Fibroblast of the aortic adventitia (primary cell): Measurements from ENCODE around the gene RAB34. TPM values are rescaled to one million over a fixed set of nuclear protein-coding genes. Genes with fewer than 3 reads are reported as not detected.

Source experiments
- DNase-seq: peaks from one replicate; pipeline ENCODE4 v3.0.0-alpha.2; 2010; ENCODE audit warnings: low read depth
- H3K4me3 ChIP-seq: 2 replicates; pipeline ENCODE4 v1.5.1; 2011; ENCODE audit warnings: low read depth, mild to moderate bottlenecking, control low read depth, low read length, moderate library complexity
- total RNA-seq: library from RNA; depleted of rRNA; stranded (reverse); fragments of >200 nt; gene quantifications from 2 replicates; pipeline ENCODE4 v1.2.3, GENCODE V29; 2012; ENCODE audit warnings: low replicate concordance
- TF ChIP-seq, protein P1 (sequence below): IDR thresholded peaks from 2 replicates; pipeline ENCODE4 v1.5.1; 2011; ENCODE audit warnings: mild to moderate bottlenecking, low read length, control low read depth, inconsistent platforms; ENCODE audit not compliant: insufficient read depth

RAB34 gene
- total RNA-seq, 1 donor: 154 TPM

- no peak overlapping the region for H3K4me3 ChIP-seq
- TF ChIP-seq, protein P1, sequence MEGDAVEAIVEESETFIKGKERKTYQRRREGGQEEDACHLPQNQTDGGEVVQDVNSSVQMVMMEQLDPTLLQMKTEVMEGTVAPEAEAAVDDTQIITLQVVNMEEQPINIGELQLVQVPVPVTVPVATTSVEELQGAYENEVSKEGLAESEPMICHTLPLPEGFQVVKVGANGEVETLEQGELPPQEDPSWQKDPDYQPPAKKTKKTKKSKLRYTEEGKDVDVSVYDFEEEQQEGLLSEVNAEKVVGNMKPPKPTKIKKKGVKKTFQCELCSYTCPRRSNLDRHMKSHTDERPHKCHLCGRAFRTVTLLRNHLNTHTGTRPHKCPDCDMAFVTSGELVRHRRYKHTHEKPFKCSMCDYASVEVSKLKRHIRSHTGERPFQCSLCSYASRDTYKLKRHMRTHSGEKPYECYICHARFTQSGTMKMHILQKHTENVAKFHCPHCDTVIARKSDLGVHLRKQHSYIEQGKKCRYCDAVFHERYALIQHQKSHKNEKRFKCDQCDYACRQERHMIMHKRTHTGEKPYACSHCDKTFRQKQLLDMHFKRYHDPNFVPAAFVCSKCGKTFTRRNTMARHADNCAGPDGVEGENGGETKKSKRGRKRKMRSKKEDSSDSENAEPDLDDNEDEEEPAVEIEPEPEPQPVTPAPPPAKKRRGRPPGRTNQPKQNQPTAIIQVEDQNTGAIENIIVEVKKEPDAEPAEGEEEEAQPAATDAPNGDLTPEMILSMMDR: no peak
- no peak for DNase-seq
These were observed 40.9 kb upstream of the RAB34 start for GRCh38 chr17:28758411-28759121.

DNA sequence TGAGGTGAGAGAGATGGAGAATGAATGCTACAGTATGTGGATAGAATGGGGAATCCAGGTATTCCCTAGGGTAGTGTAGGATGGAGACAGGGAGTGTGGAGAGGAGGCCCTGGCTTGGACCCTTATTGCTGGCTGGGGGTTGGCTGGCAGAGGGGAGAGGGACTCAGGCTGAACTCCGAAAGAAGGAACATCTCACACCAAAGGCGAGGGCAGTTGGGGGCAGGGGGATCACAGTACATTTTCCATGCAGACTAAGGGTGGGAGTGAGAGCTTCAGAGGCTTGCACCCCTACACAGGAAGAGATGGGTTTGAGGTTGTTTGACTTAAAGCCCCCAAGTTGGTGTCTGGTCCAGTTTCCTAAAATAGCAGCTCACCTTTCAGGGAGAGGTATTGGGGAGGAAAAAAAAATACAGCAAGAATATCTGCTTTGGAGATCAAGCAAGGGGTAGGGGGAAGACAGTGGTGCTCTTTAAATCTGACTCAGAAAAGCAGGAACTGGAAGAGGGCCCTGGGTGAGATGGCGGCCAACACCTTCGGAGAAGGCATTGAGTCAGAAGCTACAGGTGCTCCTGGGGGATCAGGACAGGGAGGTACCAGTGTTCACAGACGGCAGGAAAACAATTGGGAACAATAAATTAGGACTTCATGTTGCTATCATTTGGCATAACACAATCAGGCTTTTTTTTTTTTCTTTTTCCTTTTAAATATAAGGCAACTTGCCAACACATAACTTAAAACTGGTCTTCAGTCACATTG is 38.6 kb upstream of the RAB34 start:
- DNase-seq: no peak
- no peak overlapping the region for H3K4me3 ChIP-seq
- TF ChIP-seq, protein P1: no peak

DNA sequence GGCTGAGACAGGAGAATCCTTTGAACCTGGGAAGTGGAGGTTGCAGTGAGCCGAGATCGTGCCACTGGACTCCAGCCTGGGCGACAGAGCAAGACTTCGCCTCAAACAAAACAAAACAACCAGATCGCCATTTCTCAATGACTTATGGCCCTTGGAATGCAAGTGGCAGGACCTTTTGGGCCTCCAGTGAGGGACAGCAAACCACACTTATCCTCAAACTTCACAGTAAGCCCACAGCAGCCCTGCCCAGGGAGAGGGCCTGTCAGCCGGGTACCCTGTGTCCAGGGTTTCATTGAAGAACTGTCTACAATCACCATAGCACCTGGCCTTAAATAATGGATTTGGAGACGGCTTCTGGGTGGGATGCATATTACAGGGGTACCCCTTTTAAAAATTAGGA is 37.8 kb upstream of the RAB34 start:
- no peak for DNase-seq
- TF ChIP-seq, protein P1: no peak
- H3K4me3 ChIP-seq: no peak overlapping the region

- H3K4me3 ChIP-seq: no peak overlapping the region
- no peak for DNase-seq
- TF ChIP-seq, protein P1: no peak
These were observed 34.1 kb upstream of the RAB34 start for GRCh38 chr17:28751600-28752366.

- TF ChIP-seq, protein P1: peak; percentile 100
- H3K4me3 ChIP-seq: no peak overlapping the region
- peak; percentile 93 for DNase-seq
These were observed 32.7 kb upstream of the RAB34 start for GRCh38 chr17:28750178-28751047.

- H3K4me3 ChIP-seq: no peak overlapping the region
- TF ChIP-seq, protein P1: no peak
- DNase-seq: no peak
These were observed 32.0 kb upstream of the RAB34 start for GRCh38 chr17:28749516-28750177.
